HG03565 (cell line): Measurements from ENCODE around the gene SRSF6.
"Not testable (repeated sequence)": the region's sequence is repeated elsewhere in the genome, so short reads cannot be mapped to it uniquely, and the experiment has no call there.

Source experiments
- ATAC-seq: cut with Tn5 transposase; IDR thresholded peaks from one replicate; pipeline ENCODE4 v1.9.1; 2021; ENCODE audit warnings: mild to moderate bottlenecking, moderate library complexity; ENCODE audit not compliant: unreplicated experiment

Gene SRSF6

DNA sequence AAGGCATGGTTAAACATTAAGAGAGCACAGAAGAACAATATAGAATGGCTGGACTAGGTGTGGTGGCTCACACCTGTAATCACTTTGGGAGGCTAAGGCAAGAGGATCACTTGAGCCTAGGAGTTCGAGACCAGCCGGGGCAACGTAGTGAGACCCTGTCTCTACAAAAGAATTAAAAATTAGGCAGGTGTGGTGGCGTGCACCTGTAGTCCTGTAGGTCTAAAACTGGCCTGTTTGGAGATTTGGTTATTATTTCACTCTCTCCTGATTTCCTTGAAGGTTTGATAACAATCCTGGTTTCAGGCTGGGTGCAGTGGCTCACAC, 15.6 kb downstream of the SRSF6 start:
- no peak for ATAC-seq

DNA sequence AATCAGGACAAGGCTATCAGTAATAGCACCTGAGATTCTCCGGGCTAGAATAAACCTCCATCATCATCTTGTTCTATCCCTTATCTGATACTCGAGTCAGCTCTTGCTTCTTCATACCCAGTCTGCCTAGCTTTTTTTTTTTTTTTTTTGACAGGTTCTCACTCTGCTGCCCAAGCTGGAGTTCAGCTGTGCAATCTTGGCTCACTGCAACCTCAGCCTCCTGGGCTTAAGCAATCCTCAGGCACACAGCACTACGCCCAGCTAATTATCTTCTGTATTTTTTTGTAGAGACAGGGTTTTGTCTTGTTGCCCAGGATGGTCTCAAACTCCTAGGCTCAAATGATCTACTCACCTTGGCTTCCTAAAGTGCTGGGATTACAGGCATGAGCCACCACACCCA, 19.5 kb downstream of the SRSF6 start:
- ATAC-seq = no peak

DNA sequence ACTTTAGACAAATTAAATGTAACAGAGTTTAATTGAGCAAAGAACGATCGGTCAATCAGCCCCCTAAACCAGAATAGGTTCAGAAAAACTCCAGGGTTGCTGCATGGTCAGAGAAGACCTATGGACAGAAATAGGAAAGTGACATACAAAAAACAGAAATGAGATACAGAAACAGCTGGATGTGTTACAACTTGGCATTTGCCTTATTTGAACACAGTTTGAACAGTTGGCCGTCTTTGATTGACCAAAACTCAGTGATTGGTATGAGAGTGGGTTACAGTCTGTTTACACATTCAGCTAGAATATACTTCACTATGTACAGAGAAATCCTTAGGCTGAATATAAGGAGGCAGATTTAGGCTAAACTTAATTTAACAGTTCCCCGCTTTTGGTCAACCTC, 19.9 kb downstream of the SRSF6 start:
- ATAC-seq = no peak

DNA sequence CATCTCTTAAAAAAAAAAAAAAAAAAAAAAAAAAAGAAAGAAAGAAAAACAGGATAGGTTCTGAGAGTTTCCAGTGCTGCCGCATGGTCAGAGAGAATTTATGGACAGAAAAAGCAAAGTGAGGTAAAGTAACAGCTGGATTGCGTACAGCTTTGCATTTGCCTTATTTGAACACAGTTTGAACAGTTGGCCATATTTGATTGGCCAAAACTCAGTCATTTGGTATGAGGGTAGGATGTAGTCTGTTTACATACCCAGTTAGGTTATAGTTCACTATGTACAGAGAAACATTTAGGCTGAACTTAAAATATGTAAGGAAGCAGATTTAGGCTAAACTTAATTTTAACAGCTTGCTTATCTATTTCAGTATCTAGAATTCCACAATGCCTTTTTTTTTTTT, 32.3 kb downstream of the SRSF6 start:
- no peak for ATAC-seq

DNA sequence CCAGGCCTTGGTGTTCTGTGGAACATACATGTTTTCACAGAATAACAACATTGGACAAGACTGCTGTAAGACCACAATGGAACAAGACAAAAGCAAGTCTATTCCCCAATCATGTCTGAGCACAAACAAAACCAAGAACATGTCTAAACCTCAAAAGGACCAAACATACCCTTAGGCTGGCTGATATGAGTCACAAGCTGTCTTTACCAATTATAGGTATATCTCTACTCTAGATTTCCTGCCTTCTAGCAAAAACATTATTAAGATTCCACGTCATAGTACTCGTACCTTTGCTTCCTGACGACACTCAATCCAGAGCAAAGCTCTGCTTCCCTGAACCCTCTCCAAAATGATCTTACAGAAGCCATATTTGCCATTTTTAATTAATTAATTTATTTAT, 34.4 kb downstream of the SRSF6 start:
- ATAC-seq = peak; percentile 98

DNA sequence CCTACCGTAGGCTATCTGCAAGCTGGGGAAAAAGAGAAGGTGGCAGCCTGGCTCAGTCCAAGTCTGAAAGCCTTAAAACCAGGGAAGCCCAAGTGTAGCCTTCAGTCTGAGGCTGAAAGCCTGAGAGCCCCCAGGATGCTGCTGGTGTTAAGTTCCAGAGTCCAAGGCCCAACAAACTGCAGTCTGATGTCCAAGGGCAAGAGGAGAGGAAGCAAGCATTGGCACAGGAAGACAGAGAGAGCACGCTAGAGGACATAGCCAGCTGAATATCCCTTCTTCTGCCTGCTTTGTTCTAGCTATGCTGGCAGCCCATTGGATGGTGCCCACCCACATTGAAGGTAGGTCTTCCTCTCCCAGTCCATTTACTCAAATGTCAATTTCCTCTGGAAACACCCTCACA, 37.7 kb downstream of the SRSF6 start:
- no peak for ATAC-seq

DNA sequence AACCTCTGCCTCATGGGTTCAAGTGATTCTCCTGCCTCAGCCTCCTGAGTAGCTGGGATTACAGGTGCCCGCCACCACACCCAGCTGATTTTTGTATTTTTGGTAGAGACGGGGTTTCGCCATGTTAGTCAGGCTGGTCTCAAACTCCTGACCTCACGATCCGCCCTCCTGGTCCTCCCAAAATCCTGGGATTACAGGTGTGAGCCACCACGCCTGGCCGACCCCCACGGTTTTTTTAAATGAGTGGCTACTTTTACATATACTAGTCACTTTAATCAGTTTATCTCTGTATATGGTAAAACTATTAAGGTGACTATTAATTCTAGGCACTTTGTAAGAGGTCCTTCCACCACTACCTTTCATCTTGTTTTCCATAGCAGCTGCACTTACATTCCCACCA, 44.3 kb downstream of the SRSF6 start:
- not testable (repeated sequence) for ATAC-seq

DNA sequence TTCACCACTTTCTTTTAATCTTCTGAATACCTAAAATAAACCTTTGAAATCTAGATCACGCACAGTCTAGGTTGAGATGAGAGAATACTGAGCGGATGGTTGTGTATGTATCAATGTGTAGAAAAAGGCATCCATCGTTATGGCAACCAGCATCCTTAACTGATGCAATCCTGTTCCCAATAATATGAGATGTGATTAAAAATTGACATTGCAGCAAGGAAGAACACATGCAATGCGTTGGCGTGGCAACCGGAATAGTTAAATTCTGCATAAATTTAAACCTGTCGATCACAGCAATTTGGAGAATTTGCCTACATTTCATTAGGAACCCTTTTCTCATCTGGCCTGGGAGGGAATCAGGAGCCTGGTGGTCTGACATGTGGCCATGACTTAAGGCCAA, 48.5 kb downstream of the SRSF6 start:
- no peak for ATAC-seq

DNA sequence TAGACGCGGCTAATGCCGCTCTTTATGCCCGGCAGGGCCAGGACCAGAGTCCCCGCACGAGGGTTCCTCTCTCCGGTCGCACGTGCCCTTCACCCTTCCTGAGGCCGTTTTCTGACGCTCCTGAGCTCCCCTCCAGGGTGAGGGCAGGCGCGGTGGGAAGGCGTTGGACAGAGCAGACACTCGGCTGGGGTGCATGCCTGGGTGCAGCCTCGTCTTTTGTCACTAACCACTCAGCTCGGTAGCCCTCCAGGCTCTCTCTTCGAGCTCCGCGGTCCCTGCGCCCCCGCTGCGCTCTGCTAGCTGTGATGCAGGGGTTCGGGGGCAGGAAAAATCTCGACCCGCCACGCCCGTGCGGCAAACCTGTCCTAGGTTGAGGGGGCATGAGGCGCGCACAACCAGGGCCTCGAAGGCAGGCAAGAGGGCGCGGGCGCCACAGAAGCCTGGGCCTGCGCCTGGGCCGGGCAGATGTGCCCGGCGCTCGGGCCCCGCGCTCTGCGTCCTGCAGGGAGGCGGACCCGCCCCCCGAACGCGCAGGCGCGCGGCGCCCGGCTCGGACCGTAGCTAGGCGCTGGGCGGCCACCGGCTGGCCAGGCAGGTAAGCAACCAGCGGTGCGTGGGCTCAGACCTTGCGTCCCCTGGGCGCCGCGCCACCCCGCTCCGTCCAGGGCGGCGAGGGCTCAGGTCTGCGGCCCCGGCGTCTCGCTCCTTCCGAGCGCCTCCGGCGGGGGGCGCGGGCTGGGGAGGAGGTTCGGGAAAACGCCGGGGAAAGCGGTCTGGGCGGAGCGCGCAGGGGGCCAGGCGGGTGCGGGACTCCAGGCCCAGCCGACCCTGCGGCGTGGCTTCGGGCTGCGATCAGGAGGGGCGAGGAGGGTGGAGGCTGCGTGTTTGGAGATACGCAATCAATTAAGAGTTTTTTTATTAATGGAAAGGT, 49.7 kb downstream of the SRSF6 start, which contains the start of gene L3MBTL1:
Gene L3MBTL1 (plus strand): TSS at position 548 of the 931 bp plus-strand sequence. CDS start 5,807 bp downstream, outside the sequence.
- no peak for ATAC-seq

DNA sequence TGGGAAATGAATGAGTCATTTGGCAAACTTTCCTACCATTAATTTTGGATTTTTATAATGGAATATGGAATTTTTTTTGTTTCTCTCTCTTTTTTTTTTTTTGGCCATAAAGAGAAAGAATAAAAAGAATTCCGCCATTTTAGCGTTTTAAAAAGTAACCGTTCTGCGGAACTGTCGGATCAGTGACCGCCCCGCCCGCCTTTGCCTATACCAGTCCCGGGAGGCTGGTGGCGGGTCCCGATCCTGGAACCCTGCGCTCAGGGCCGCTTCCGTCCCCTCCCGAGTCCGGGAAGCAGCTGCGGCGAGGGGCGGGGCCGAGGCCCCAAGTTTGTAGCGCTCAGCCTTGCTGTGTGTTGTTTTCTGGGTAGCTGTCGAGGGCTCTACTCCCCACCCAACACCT, 50.4 kb downstream of the SRSF6 start:
- ATAC-seq = no peak

DNA sequence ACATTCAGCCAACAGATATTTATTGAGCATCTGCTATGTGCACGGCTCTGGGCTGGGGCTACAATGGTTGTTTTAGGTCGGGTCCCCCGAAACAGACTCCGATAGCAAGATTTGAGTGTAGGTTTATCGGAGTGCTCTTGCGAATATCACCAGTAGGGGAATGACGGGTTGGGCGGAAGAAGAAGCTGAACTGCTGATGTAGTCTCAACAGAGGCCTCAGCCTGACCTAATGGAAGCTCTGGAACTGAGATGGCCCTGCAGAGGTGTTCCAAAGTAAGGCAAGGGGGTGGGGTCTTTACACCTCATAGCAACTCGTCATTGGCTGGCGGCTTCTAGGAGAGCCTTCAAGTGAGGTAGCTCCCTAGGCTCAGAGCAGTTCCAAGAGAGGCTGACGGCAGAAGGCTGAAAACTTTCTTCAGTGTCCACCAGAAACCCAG, 50.9 kb downstream of the SRSF6 start:
- no peak for ATAC-seq

DNA sequence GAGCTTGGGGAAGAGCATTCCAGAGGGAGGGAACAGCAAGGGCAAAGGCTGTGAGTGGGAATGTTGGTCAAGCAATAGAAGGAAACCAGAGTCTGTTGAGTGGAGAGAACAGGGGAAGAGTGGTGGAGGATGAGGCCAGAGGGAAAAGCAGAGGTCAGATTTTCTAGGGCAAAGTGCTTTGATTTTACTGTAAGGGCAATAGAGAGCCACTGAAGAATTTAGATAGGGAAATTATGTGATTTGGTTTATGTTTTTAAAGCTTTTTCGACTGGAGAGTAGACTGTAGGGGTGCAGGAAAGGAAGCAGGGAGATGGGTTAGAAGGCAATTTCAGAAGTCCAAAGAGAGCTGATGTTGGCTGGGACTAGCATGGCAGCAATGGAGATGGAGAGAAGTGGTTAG, 54.2 kb downstream of the SRSF6 start:
- no peak for ATAC-seq

DNA sequence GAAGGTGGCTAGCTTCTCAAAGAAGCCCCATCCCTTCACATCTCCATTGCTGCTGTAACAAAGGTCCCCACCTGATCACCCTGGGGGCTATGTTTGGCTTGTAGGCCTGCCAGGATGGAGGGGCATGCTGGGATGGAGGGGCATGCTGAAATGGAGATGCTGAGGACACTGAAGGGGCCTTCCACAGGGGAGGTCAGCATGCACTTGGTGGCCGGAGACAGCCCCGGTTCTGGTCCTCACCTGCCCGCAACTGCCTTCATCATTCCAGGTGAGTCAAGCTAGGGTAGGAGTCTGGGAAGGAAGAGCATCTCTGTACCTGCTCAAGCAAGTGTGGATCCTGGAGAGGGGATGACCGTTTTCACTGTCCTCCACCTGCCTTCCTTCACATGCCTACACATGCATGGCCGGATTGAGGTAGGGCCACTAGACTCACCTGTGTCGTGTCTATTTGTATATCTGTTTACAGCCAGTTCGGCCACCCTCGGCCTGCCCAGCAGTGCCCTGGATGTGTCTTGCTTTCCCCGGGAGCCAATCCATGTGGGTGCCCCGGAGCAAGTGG, 55.8 kb downstream of the SRSF6 start:
- ATAC-seq = no peak
